ENCODE measurements around the gene MED10.

DNA sequence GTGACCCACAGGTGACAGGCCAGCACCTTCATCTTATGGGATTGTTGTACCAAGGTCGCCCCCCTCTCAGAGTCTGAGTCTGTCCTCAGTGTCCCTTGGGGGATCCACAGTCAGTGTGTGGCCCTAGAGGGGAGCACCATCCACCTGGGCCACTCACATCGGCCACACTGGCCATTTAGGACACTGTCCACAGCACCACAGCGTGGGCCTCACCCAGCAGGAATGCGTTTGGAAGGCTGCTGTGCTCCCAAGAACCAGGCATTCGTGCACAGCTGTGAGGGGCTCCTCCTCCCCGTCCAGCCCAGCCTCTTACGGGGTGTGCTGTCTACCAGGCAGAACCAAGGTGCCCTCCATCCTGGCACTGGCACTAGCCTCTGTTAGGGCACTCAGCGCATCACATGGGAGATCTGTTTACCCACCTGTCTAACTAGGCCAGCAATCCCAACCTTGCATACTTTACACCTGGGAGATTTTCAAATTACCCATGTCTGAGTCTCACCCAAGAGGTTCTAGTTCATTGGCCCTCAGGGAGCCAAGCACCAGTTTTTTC lies 45.8 kb upstream of the MED10 start:
- TF ChIP-seq CTCF (IDR thresholded peaks at IDR 0.05) (no peak), POLR2A (IDR thresholded peaks at IDR 0.05) (no peak), EP300 (IDR thresholded peaks at IDR 0.05) (no peak)
